ENCODE measurements around the gene ATP7B.

The ATP7B gene

GRCh38 chr13:51929699-51930098 is 81.6 kb downstream of the ATP7B start:
- Histone ChIP-seq H2AFZ (ENCODE audit: low read length) (no peak overlapping the region), H3K27me3 (ENCODE audit: control insufficient read depth in 3 of 3, insufficient read depth in 3 of 3, low read depth in 1 of 3, low read length in 3 of 3) (no peaks in the 10 kb centered on the region), H3K79me1 (ENCODE audit: low read depth, low read length) (no peaks in the 10 kb centered on the region), H3K4me2 (ENCODE audit: insufficient read depth, low read length, poor library complexity, severe bottlenecking) (no peak overlapping the region), H3K4me3 (ENCODE audit: low read length in 2 of 2) (no peak overlapping the region), H2BK5ac (ENCODE audit: low read length) (no peak overlapping the region), H2BK15ac (ENCODE audit: low read length) (no peak overlapping the region), H4K8ac (ENCODE audit: low read depth, low read length) (no peak overlapping the region), H3K18ac (ENCODE audit: low read length) (no peak overlapping the region), H3K14ac (ENCODE audit: low read length) (no peak overlapping the region), H3K9ac (ENCODE audit: low read depth, low read length, poor library complexity) (no peak overlapping the region), H3K27ac (replicated peaks; ENCODE audit: low read length) (no peak overlapping the region), H3K4ac (ENCODE audit: low read length) (no peak overlapping the region), H2AK5ac (ENCODE audit: low read depth, low read length) (no peak overlapping the region), H3K4me1 (ENCODE audit: control insufficient read depth in 2 of 2, insufficient read depth in 1 of 2, low read depth in 1 of 2, low read length in 2 of 2) (no peaks in the 10 kb centered on the region), H3K36me3 (replicated peaks in 1 of 2; ENCODE audit: control insufficient read depth in 2 of 2, insufficient read depth in 2 of 2, low read length in 2 of 2) (peaks cover 0 to 5% of the 10 kb centered on the region in 2 donors), H2BK120ac (ENCODE audit: low read depth, low read length) (peak overlapping the region; percentile 64), H3K23ac (ENCODE audit: low read depth, low read length, poor library complexity) (no peak overlapping the region), H2BK12ac (ENCODE audit: low read length) (no peak overlapping the region), H3K9me3 (replicated peaks in 1 of 2; ENCODE audit: control insufficient read depth in 2 of 2, insufficient read depth in 1 of 2, low read depth in 1 of 2, low read length in 2 of 2) (peaks cover 0 to 2% of the 10 kb centered on the region in 2 donors), H4K91ac (ENCODE audit: low read depth, low read length, poor library complexity) (no peak overlapping the region)
- WGBS, 2 donors (ENCODE audit: extremely low coverage in 2 of 2, insufficient read length in 2 of 2, insufficient replicate concordance in 1 of 2): no CpG with 5 or more reads among the region's 5 CpGs
- no peak for DNase-seq (ENCODE audit: low spot score)

GRCh38 chr13:51928231-51928630 is 83.0 kb downstream of the ATP7B start:
- no peak overlapping the region for H2BK120ac ChIP-seq (ENCODE audit: low read depth, low read length)
- H4K91ac ChIP-seq (ENCODE audit: low read depth, low read length, poor library complexity): no peak overlapping the region
- H3K27me3 ChIP-seq (ENCODE audit: control insufficient read depth in 3 of 3, insufficient read depth in 3 of 3, low read depth in 1 of 3, low read length in 3 of 3): no peaks in the 10 kb centered on the region
- H3K4ac ChIP-seq (ENCODE audit: low read length): no peak overlapping the region
- peaks cover 0 to 3% of the 10 kb centered on the region in 2 donors for H3K36me3 ChIP-seq (replicated peaks in 1 of 2; ENCODE audit: control insufficient read depth in 2 of 2, insufficient read depth in 2 of 2, low read length in 2 of 2)
- no peak overlapping the region for H3K27ac ChIP-seq (replicated peaks; ENCODE audit: low read length)
- no peaks in the 10 kb centered on the region for H3K4me1 ChIP-seq (ENCODE audit: control insufficient read depth in 2 of 2, insufficient read depth in 1 of 2, low read depth in 1 of 2, low read length in 2 of 2)
- no CpG with 5 or more reads among the region's 9 CpGs for WGBS, 2 donors (ENCODE audit: extremely low coverage in 2 of 2, insufficient read length in 2 of 2, insufficient replicate concordance in 1 of 2)
- no peak overlapping the region for H3K18ac ChIP-seq (ENCODE audit: low read length)
- H2BK15ac ChIP-seq (ENCODE audit: low read length): no peak overlapping the region
- no peak overlapping the region for H3K23ac ChIP-seq (ENCODE audit: low read depth, low read length, poor library complexity)
- no peak overlapping the region for H3K4me3 ChIP-seq (ENCODE audit: low read length in 2 of 2)
- no peak overlapping the region for H3K9ac ChIP-seq (ENCODE audit: low read depth, low read length, poor library complexity)
- H3K79me1 ChIP-seq (ENCODE audit: low read depth, low read length): no peaks in the 10 kb centered on the region
- H2AFZ ChIP-seq (ENCODE audit: low read length): no peak overlapping the region
- no peak overlapping the region for H2BK12ac ChIP-seq (ENCODE audit: low read length)
- no peak overlapping the region for H2AK5ac ChIP-seq (ENCODE audit: low read depth, low read length)
- H3K4me2 ChIP-seq (ENCODE audit: insufficient read depth, low read length, poor library complexity, severe bottlenecking): no peak overlapping the region
- DNase-seq (ENCODE audit: low spot score): no peak
- H3K9me3 ChIP-seq (replicated peaks in 1 of 2; ENCODE audit: control insufficient read depth in 2 of 2, insufficient read depth in 1 of 2, low read depth in 1 of 2, low read length in 2 of 2): peaks cover 0 to 2% of the 10 kb centered on the region in 2 donors
- no peak overlapping the region for H4K8ac ChIP-seq (ENCODE audit: low read depth, low read length)
- H3K14ac ChIP-seq (ENCODE audit: low read length): no peak overlapping the region
- no peak overlapping the region for H2BK5ac ChIP-seq (ENCODE audit: low read length)

GRCh38 chr13:51927129-51927528 is 84.1 kb downstream of the ATP7B start:
- peaks cover 0 to 3% of the 10 kb centered on the region in 2 donors for H3K36me3 ChIP-seq (replicated peaks in 1 of 2; ENCODE audit: control insufficient read depth in 2 of 2, insufficient read depth in 2 of 2, low read length in 2 of 2)
- no peak overlapping the region for H4K91ac ChIP-seq (ENCODE audit: low read depth, low read length, poor library complexity)
- H3K23ac ChIP-seq (ENCODE audit: low read depth, low read length, poor library complexity): no peak overlapping the region
- H3K18ac ChIP-seq (ENCODE audit: low read length): no peak overlapping the region
- H3K79me1 ChIP-seq (ENCODE audit: low read depth, low read length): no peaks in the 10 kb centered on the region
- no peak for DNase-seq (ENCODE audit: low spot score)
- no peak overlapping the region for H2BK12ac ChIP-seq (ENCODE audit: low read length)
- H3K27me3 ChIP-seq (ENCODE audit: control insufficient read depth in 3 of 3, insufficient read depth in 3 of 3, low read depth in 1 of 3, low read length in 3 of 3): no peaks in the 10 kb centered on the region
- no peak overlapping the region for H3K27ac ChIP-seq (replicated peaks; ENCODE audit: low read length)
- H3K9ac ChIP-seq (ENCODE audit: low read depth, low read length, poor library complexity): no peak overlapping the region
- no peak overlapping the region for H3K4ac ChIP-seq (ENCODE audit: low read length)
- no peak overlapping the region for H2AFZ ChIP-seq (ENCODE audit: low read length)
- peaks cover 0 to 2% of the 10 kb centered on the region in 2 donors for H3K9me3 ChIP-seq (replicated peaks in 1 of 2; ENCODE audit: control insufficient read depth in 2 of 2, insufficient read depth in 1 of 2, low read depth in 1 of 2, low read length in 2 of 2)
- no peak overlapping the region for H3K14ac ChIP-seq (ENCODE audit: low read length)
- no peak overlapping the region for H3K4me3 ChIP-seq (ENCODE audit: low read length in 2 of 2)
- H2BK15ac ChIP-seq (ENCODE audit: low read length): no peak overlapping the region
- no peaks in the 10 kb centered on the region for H3K4me1 ChIP-seq (ENCODE audit: control insufficient read depth in 2 of 2, insufficient read depth in 1 of 2, low read depth in 1 of 2, low read length in 2 of 2)
- no peak overlapping the region for H2AK5ac ChIP-seq (ENCODE audit: low read depth, low read length)
- H2BK120ac ChIP-seq (ENCODE audit: low read depth, low read length): no peak overlapping the region
- H2BK5ac ChIP-seq (ENCODE audit: low read length): no peak overlapping the region
- no peak overlapping the region for H4K8ac ChIP-seq (ENCODE audit: low read depth, low read length)
- WGBS, 2 donors (ENCODE audit: extremely low coverage in 2 of 2, insufficient read length in 2 of 2, insufficient replicate concordance in 1 of 2): no CpG with 5 or more reads among the region's 7 CpGs
- H3K4me2 ChIP-seq (ENCODE audit: insufficient read depth, low read length, poor library complexity, severe bottlenecking): no peak overlapping the region

- peaks cover 0 to 2% of the 10 kb centered on the region in 2 donors for H3K9me3 ChIP-seq (replicated peaks in 1 of 2; ENCODE audit: control insufficient read depth in 2 of 2, insufficient read depth in 1 of 2, low read depth in 1 of 2, low read length in 2 of 2)
These were observed 84.7 kb downstream of the ATP7B start for GRCh38 chr13:51926528-51926885.

More at GRCh38 chr13:51926528-51926885, 84.7 kb downstream of the ATP7B start:
- no peak overlapping the region for H4K91ac ChIP-seq (ENCODE audit: low read depth, low read length, poor library complexity)
- H2BK15ac ChIP-seq (ENCODE audit: low read length): peak overlapping the region; percentile 4
- no peak overlapping the region for H2BK120ac ChIP-seq (ENCODE audit: low read depth, low read length)
- no CpG with 5 or more reads among the region's 6 CpGs for WGBS, 2 donors (ENCODE audit: extremely low coverage in 2 of 2, insufficient read length in 2 of 2, insufficient replicate concordance in 1 of 2)
- peaks cover 0 to 3% (median 0%) of the 10 kb centered on the region in 3 experiments for H3K27me3 ChIP-seq (ENCODE audit: control insufficient read depth in 3 of 3, insufficient read depth in 3 of 3, low read depth in 1 of 3, low read length in 3 of 3)
- H2AFZ ChIP-seq (ENCODE audit: low read length): no peak overlapping the region
- no peak for DNase-seq (ENCODE audit: low spot score)
- H3K23ac ChIP-seq (ENCODE audit: low read depth, low read length, poor library complexity): no peak overlapping the region
- H3K4me1 ChIP-seq (ENCODE audit: control insufficient read depth in 2 of 2, insufficient read depth in 1 of 2, low read depth in 1 of 2, low read length in 2 of 2): peaks cover 0 to 2% of the 10 kb centered on the region in 2 donors
- H2AK5ac ChIP-seq (ENCODE audit: low read depth, low read length): no peak overlapping the region
- no peak overlapping the region for H3K18ac ChIP-seq (ENCODE audit: low read length)
- no peak overlapping the region for H3K9ac ChIP-seq (ENCODE audit: low read depth, low read length, poor library complexity)
- no peak overlapping the region for H3K4me3 ChIP-seq (ENCODE audit: low read length in 2 of 2)
- no peak overlapping the region for H3K14ac ChIP-seq (ENCODE audit: low read length)
- no peak overlapping the region for H3K4me2 ChIP-seq (ENCODE audit: insufficient read depth, low read length, poor library complexity, severe bottlenecking)
- peaks cover 0 to 3% of the 10 kb centered on the region in 2 donors for H3K36me3 ChIP-seq (replicated peaks in 1 of 2; ENCODE audit: control insufficient read depth in 2 of 2, insufficient read depth in 2 of 2, low read length in 2 of 2)
- H3K4ac ChIP-seq (ENCODE audit: low read length): no peak overlapping the region
- no peak overlapping the region for H4K8ac ChIP-seq (ENCODE audit: low read depth, low read length)
- no peak overlapping the region for H3K27ac ChIP-seq (replicated peaks; ENCODE audit: low read length)
- H2BK12ac ChIP-seq (ENCODE audit: low read length): no peak overlapping the region
- H3K79me1 ChIP-seq (ENCODE audit: low read depth, low read length): no peaks in the 10 kb centered on the region
- no peak overlapping the region for H2BK5ac ChIP-seq (ENCODE audit: low read length)

Measured in neuronal stem cell (in vitro differentiated cells).